AG09309 (cell line): ENCODE measurements around the gene MAPK8IP3.

Experiments used
- DNase-seq: peaks from one replicate; pipeline ENCODE4 v3.0.0-alpha.2; 2010; ENCODE audit warnings: low read depth
- H3K4me3 ChIP-seq: 2 replicates; pipeline ENCODE4 v1.5.1; 2011; ENCODE audit warnings: mild to moderate bottlenecking, low read depth, low read length, moderate library complexity; ENCODE audit not compliant: control insufficient read depth
- TF ChIP-seq, protein P1 (sequence below): IDR thresholded peaks from 2 replicates; pipeline ENCODE4 v1.5.1; 2011; ENCODE audit warnings: mild to moderate bottlenecking, low read depth, low read length, inconsistent platforms; ENCODE audit not compliant: insufficient read depth, control insufficient read depth; ENCODE audit errors: missing control alignments

Gene MAPK8IP3

DNA sequence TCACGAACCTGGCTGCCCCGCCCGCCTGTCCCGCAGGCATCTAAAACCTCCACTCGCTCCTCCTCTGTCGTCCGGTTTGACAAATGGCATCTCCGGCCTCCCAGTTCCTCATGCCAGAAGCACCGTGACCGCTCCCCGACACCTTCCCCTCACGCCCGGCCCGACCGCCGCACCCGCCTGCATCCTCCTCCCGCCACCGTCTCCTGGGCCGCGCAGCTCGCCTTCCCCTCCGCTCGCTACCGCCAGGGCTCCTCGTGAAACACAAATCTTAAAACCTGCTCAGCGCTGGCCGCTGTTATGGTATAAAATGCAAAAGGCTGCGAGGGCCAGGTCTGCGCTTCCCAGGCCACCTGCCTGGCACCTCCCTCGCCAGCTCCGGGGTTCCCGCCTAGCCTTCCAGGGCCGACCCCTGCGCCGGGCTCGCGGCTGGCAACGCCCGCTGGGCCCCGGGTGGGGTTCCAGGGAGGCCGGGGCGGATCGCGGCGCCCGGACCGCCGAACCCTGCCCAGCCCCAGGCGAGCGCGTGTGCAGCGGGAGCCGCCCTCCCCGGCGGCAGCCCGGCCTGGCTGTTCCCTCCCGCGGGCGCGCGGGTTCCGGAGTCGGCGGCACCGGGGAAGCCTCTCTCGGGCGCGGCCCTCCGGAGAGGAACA, 75.9 kb downstream of the MAPK8IP3 start:
- peak overlapping the region; percentile 68 for H3K4me3 ChIP-seq
- no peak for DNase-seq
- TF ChIP-seq, protein P1, sequence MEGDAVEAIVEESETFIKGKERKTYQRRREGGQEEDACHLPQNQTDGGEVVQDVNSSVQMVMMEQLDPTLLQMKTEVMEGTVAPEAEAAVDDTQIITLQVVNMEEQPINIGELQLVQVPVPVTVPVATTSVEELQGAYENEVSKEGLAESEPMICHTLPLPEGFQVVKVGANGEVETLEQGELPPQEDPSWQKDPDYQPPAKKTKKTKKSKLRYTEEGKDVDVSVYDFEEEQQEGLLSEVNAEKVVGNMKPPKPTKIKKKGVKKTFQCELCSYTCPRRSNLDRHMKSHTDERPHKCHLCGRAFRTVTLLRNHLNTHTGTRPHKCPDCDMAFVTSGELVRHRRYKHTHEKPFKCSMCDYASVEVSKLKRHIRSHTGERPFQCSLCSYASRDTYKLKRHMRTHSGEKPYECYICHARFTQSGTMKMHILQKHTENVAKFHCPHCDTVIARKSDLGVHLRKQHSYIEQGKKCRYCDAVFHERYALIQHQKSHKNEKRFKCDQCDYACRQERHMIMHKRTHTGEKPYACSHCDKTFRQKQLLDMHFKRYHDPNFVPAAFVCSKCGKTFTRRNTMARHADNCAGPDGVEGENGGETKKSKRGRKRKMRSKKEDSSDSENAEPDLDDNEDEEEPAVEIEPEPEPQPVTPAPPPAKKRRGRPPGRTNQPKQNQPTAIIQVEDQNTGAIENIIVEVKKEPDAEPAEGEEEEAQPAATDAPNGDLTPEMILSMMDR: peak; percentile 20

DNA sequence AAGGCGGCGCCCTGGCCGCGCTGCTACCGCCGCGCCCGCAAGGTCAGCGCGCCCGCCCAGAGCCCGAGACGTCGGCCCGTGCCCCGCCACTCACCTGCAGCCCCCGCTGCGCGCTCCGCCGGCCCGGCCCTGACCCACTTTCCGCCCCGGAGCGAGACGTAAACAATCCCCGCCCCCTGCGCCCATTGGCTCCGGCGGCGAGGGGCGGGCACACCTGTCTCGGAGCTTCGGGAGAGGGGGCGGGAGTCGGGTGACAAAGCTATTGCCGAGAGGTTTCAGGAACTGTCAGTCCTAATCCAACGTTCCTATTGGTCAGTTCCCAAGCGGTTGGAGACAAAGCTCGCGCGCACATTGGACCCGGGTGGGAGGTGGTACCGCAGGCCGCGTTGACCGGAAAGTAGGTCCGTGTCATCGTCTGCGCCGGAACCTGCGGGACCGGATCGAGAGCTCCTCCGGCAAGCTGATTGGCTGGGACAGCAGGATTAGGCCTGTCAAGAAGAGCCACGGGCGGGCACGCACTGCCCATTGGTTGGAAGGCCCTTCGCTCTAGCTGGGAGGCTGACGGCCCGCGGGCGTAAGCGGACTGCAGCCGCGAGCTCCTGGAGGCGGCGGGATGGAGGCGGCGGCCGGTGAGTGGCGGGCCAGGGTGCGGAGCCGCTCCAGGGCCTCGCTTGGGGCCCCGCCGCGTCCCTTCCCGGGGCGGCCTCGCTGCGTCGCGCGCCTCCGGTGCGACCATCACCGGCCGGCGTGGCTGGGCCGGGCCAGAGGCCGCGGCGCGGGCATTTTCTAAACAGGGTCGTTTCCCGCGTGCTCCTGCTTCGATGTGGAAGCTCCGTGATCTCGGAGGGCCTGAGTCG, 76.6 kb downstream of the MAPK8IP3 start, which contains the start of the genes NUBP2 and SPSB3:
TSS of gene NUBP2 (plus strand) at position 553 of the 857 bp plus-strand sequence. CDS start at position 614, 61 bp downstream.
TSS of gene SPSB3 (minus strand) at position 164 of the 857 bp plus-strand sequence. CDS start 1,088 bp downstream, outside the sequence.
- H3K4me3 ChIP-seq: peak within 1 kb of the TSS; percentile 80
- peak; percentile 100 for DNase-seq
- TF ChIP-seq, protein P1: no peak

DNA sequence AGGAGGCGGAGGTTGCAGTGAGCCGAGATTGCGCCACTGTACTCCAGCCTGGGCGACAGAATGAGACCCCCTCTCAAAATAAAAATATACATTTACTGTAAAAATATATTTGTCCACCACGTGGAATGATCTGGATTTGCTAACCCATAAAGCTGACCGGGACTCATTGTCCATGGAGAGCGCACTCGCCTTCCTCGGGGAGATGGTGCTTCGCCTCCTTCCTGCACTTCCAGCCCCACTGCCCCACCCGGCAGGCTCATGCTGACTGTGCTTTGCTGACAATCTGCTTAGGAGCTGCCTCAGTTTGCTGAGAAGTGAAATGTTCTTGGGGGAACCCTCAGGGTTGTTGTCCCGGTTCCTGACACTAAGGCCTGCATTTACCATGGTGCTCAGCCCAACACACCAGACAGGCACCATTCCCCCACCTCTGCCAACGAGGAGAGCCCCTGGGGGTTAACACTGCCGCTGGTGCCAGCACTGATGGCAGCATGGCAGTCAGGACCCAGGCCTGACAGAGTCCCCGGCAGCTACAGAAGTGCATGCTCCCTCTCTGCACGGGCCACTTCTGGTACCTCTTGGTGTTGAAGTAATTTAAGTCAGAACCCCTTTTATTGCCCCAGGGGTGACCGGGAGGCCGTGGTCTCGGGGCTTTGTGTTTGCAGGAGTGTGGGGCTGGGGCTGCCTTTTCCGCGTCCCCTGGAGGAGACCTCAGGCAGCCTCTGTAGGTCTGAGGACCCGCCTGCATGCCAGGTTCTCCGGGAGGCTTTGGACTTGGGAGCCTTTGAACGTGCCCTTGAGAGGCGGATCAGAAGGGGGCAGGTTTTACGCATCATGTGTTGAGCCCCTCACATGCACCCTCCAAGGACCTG, 79.2 kb downstream of the MAPK8IP3 start:
- TF ChIP-seq, protein P1: no peak
- DNase-seq: no peak
- no peak overlapping the region for H3K4me3 ChIP-seq

DNA sequence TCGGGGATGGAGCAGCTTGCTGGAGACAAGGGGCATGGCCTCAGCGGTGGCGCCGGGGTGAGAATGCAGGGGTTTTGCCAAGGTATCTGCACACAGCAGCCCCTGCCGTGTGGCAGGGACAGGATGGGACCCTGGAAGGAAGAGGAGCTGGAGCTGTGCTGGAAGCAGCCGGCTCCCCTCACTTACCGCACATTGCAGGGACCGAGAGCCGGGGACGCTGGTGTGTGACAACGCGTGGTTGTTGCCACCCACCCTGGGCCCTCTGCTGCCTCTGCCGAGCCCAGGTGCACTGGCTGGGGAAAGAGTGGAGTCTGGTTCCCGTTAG, 79.8 kb downstream of the MAPK8IP3 start:
- DNase-seq: no peak
- TF ChIP-seq, protein P1: no peak
- H3K4me3 ChIP-seq: no peak overlapping the region

DNA sequence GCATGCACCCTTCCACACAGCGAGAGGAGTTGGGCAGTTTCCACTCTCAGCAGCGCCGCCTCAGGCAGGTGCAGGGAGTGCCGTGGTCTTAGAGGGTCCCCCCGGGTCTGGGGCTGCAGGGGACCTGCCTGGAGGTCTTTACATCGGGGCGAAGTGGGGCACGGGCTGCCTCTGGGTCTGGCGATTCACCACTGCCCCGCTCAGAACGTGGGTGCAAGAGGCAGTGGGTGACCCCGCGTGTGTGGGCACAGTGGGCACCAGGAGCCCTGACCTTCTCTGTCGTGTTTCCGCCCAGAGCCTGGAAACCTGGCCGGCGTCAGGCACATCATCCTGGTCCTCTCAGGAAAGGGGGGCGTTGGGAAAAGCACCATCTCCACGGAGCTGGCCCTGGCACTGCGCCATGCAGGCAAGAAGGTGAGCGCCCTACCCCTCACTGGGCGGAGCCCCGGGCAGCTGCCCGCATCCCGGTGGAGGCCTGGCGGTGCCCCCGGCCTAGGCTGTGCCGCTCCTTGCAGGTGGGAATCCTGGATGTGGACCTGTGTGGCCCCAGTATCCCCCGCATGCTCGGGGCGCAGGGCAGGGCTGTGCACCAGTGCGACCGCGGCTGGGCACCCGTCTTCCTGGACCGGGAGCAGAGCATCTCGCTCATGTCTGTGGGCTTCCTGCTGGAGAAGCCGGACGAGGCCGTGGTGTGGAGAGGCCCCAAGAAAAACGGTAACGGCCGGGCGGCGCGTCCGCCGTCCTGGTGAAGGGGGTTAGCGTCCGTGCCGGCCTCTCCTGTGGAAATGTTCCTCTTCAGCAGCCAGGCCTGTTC, 80.5 kb downstream of the MAPK8IP3 start:
- no peak overlapping the region for H3K4me3 ChIP-seq
- TF ChIP-seq, protein P1: no peak
- DNase-seq: no peak

DNA sequence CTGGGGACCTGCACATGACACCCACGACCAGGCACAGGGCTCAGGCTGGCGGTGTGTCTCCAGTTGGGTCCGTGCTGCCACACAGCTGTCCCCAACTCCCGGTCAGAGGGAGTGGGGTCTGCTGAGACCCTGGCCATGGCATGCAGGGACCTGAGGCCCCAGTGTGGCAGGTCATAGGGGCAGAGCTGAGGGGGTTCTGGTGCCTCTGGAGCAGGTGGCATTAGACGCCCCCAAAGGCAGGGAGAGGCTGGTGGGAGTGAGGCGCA, 81.0 kb downstream of the MAPK8IP3 start:
- TF ChIP-seq, protein P1: no peak
- H3K4me3 ChIP-seq: no peak overlapping the region

More for the DNA sequence above, 81.0 kb downstream of the MAPK8IP3 start:
- DNase-seq: no peak
